Kidney epithelial cell (primary cell): ENCODE measurements around the gene CHML. TPM values are rescaled to one million over a fixed set of nuclear protein-coding genes. Genes with fewer than 3 reads are reported as not detected.

Source experiments
- DNase-seq: peaks from one replicate; pipeline ENCODE4 v3.0.0-alpha.2; 2010; ENCODE audit warnings: low read depth
- H3K27me3 ChIP-seq: 2 replicates; pipeline ENCODE4 v1.6.0; 2011; ENCODE audit warnings: low read length; ENCODE audit not compliant: control insufficient read depth, insufficient read depth
- H3K36me3 ChIP-seq: 2 replicates; pipeline ENCODE4 v1.5.1; 2011; ENCODE audit warnings: low read length; ENCODE audit not compliant: control insufficient read depth, insufficient read depth
- H3K4me3 ChIP-seq: 2 replicates; pipeline ENCODE4 v1.5.1; 2011; ENCODE audit warnings: low read depth, mild to moderate bottlenecking, control low read depth, low read length
- CTCF ChIP-seq: IDR thresholded peaks from 2 replicates; pipeline ENCODE4 v1.5.1; 2011; ENCODE audit warnings: mild to moderate bottlenecking, moderate library complexity, low read length, control low read depth, inconsistent platforms; ENCODE audit not compliant: insufficient read depth, poor library complexity, severe bottlenecking
- total RNA-seq: library from RNA; depleted of rRNA; stranded (reverse); fragments of >200 nt; gene quantifications from 2 replicates; pipeline ENCODE4 v1.2.3, GENCODE V29; 2015

CHML gene
- total RNA-seq, 1 donor from 2014 or later: 20.5 TPM

GRCh38 chr1:241652012-241652411, 11.8 kb upstream of the CHML start, which contains the start of gene WDR64:
Gene WDR64 (plus strand): TSS chr1:241652281. CDS start chr1:241652485, 204 bp downstream.
- Histone ChIP-seq H3K4me3 (no peak within 1 kb of the TSS), H3K27me3 (no peaks in the 10 kb centered on the region), H3K36me3 (no peaks in the 10 kb centered on the region)
- DNase-seq: no peak
- no peak for TF ChIP-seq CTCF

- Histone ChIP-seq H3K36me3 (no peaks in the 10 kb centered on the region), H3K4me3 (no peak overlapping the region), H3K27me3 (no peaks in the 10 kb centered on the region)
- TF ChIP-seq CTCF: no peak
- no peak for DNase-seq
Observed at GRCh38 chr1:241648159-241648558, 8.0 kb upstream of the CHML start.

GRCh38 chr1:241647658-241648057, 7.5 kb upstream of the CHML start:
- no peaks in the 10 kb centered on the region for H3K36me3 ChIP-seq
- H3K27me3 ChIP-seq: no peaks in the 10 kb centered on the region
- no peak for DNase-seq
- no peak for TF ChIP-seq CTCF
- no peak overlapping the region for H3K4me3 ChIP-seq

GRCh38 chr1:241646201-241646600, 6.0 kb upstream of the CHML start:
- Histone ChIP-seq H3K27me3 (no peaks in the 10 kb centered on the region), H3K4me3 (no peak overlapping the region), H3K36me3 (no peaks in the 10 kb centered on the region)
- TF ChIP-seq CTCF: no peak
- DNase-seq: no peak

GRCh38 chr1:241645199-241645598, 5.0 kb upstream of the CHML start:
- H3K4me3 ChIP-seq: no peak overlapping the region
- TF ChIP-seq CTCF: no peak
- H3K27me3 ChIP-seq: no peaks in the 10 kb centered on the region
- H3K36me3 ChIP-seq: no peaks in the 10 kb centered on the region
- no peak for DNase-seq

DNA sequence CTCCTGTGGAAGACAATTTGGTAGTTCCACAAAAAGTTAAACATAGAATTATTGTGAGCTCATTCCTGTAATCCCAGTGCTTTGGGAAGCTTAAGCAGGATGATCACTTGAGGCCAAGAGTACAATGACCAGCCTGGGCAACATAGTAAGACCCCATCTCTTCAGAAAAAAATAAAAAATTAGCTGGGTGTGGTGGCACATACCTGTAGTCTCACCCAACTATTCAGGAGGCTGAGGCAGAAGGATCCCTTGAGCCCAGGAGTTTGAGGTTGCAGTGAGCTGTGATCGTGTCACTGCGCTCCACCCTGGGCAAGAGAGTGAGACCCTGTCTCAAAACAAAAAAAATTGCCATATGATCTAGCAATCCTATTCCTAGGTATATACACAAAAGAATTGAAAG, 4.1 kb upstream of the CHML start:
- H3K36me3 ChIP-seq: no peaks in the 10 kb centered on the region
- no peaks in the 10 kb centered on the region for H3K27me3 ChIP-seq
- no peak for DNase-seq
- no peak overlapping the region for H3K4me3 ChIP-seq
- no peak for TF ChIP-seq CTCF
